WERI-Rb-1 (cell line): ENCODE measurements around the gene KCNK7.
"Not testable (repeated sequence)": the region's sequence is repeated elsewhere in the genome, so short reads cannot be mapped to it uniquely, and the experiment has no call there.

Source experiments
- DNase-seq: peaks from one replicate; pipeline ENCODE4 v3.0.0-alpha.2; 2020
- H3K27ac ChIP-seq: fragments of 250-450 bp; sonication (Bioruptor Pico); 2 replicates; pipeline ENCODE4 v1.5.1; 2020; ENCODE audit warnings: mild to moderate bottlenecking, moderate library complexity
- H3K27me3 ChIP-seq: fragments of 250-450 bp; sonication (Bioruptor Pico); 2 replicates; pipeline ENCODE4 v1.5.1; 2021; ENCODE audit warnings: mild to moderate bottlenecking, low read depth, moderate library complexity; ENCODE audit not compliant: insufficient read depth, severe bottlenecking
- H3K36me3 ChIP-seq: fragments of 250-450 bp; sonication (Bioruptor Pico); 2 replicates; pipeline ENCODE4 v1.5.1; 2020; ENCODE audit warnings: mild to moderate bottlenecking, moderate library complexity
- H3K4me3 ChIP-seq: 2 replicates; pipeline ENCODE4 v1.5.1; 2011; ENCODE audit warnings: low read depth, mild to moderate bottlenecking, control low read depth, low read length
- H3K9me3 ChIP-seq: fragments of 250-450 bp; sonication (Bioruptor Pico); 2 replicates; pipeline ENCODE4 v1.5.1; 2021; ENCODE audit warnings: mild to moderate bottlenecking, moderate library complexity; ENCODE audit not compliant: severe bottlenecking
- CTCF ChIP-seq: IDR thresholded peaks from 2 replicates; pipeline ENCODE4 v1.5.1; 2011; ENCODE audit warnings: low read depth, mild to moderate bottlenecking, control low read depth, inconsistent platforms, low read length

The KCNK7 gene

GRCh38 chr11:65640483-65641296 lies 45.1 kb upstream of the KCNK7 start:
- Histone ChIP-seq H3K36me3 (peaks cover 20% of the 10 kb centered on the region), H3K27ac (no peak overlapping the region), H3K27me3 (no peaks in the 10 kb centered on the region), H3K9me3 (no peaks in the 10 kb centered on the region), H3K4me3 (no peak overlapping the region)
- no peak for DNase-seq
- TF ChIP-seq CTCF = no peak

- Histone ChIP-seq H3K4me3 (no peak overlapping the region), H3K9me3 (no peaks in the 10 kb centered on the region), H3K27ac (no peak overlapping the region), H3K36me3 (peaks cover 27% of the 10 kb centered on the region), H3K27me3 (no peaks in the 10 kb centered on the region)
- TF ChIP-seq CTCF = no peak
- no peak for DNase-seq
Observed at GRCh38 chr11:65639623-65640482, 44.3 kb upstream of the KCNK7 start.

- H3K4me3 ChIP-seq, H3K9me3 ChIP-seq, H3K27me3 ChIP-seq, H3K27ac ChIP-seq, DNase-seq: not testable (repeated sequence)
- H3K36me3 ChIP-seq = peaks cover 33% of the 10 kb centered on the region
Observed at GRCh38 chr11:65639228-65639597, 43.6 kb upstream of the KCNK7 start.

GRCh38 chr11:65637794-65638419 lies 42.3 kb upstream of the KCNK7 start, which contains the start of gene SIPA1:
Gene SIPA1, plus strand, starts transcription at chr11:65638101. Its CDS starts 2,821 bp downstream, at chr11:65640922.
- H3K36me3 ChIP-seq = peaks cover 36% of the 10 kb centered on the region
- DNase-seq = peak; percentile 92
- no peaks in the 10 kb centered on the region for H3K9me3 ChIP-seq
- no peaks in the 10 kb centered on the region for H3K27me3 ChIP-seq
- H3K27ac ChIP-seq = peak within 1 kb of the TSS; percentile 91
- peak; percentile 69 for TF ChIP-seq CTCF
- peak within 1 kb of the TSS; percentile 68 for H3K4me3 ChIP-seq

- peaks cover 35% of the 10 kb centered on the region for H3K36me3 ChIP-seq
- H3K9me3 ChIP-seq = no peaks in the 10 kb centered on the region
- DNase-seq = no peak
- H3K4me3 ChIP-seq = peak overlapping the region; percentile 68; the same call in 1 of the 2 replicates
- no peak for TF ChIP-seq CTCF
- H3K27me3 ChIP-seq = no peaks in the 10 kb centered on the region
- H3K27ac ChIP-seq = peak overlapping the region; percentile 91
Observed at GRCh38 chr11:65637032-65637557, 41.5 kb upstream of the KCNK7 start.
